H1 (cell line): Measurements from ENCODE around the gene TLL2. TPM values are rescaled to one million over a fixed set of nuclear protein-coding genes. Genes with fewer than 3 reads are reported as not detected.

Experiments
- CTCF ChIA-PET: fragments of 300-600 bp; sonication (Branson Sonifier 250); formaldehyde crosslinking; loops from one replicate; lab custom pipeline; 2021; ENCODE audit not compliant: partially characterized antibody; lab: Charles Lee
- POLR2A ChIA-PET: fragments of 300-600 bp; sonication (Branson Sonifier 250); formaldehyde crosslinking; loops from one replicate; lab custom pipeline; 2021; ENCODE audit warnings: inconsistent platforms; ENCODE audit not compliant: partially characterized antibody; lab: Charles Lee
- DNase-seq, 2 experiments: peaks; one replicate each; pipeline versions ENCODE4 v3.0.0 to v3.0.0-alpha.2; 2010 to 2022; ENCODE audit warnings: low spot score in 2 of 2, low read depth in 1 of 2, mixed read lengths in 1 of 2
- FAIRE-seq: peaks from 2 replicates; lab custom pipeline; 2011; peaks lifted over from hg19 to GRCh38; lab: Jason Lieb, UNC
- H2AFZ ChIP-seq: 2 replicates; pipeline ENCODE4 v1.8.1; 2012; ENCODE audit warnings: low read length, inconsistent platforms
- H2AK5ac ChIP-seq: 2 replicates; pipeline ENCODE4 v1.6.1; 2013; ENCODE audit warnings: low read depth, low read length
- H2BK120ac ChIP-seq: replicated peaks from 2 replicates; pipeline ENCODE3; 2013; ENCODE audit warnings: low read depth, low read length, inconsistent platforms
- H2BK12ac ChIP-seq: 2 replicates; pipeline ENCODE4 v1.6.1; 2013; ENCODE audit warnings: low read depth, low read length
- H2BK15ac ChIP-seq: 2 replicates; pipeline ENCODE4 v1.6.1; 2013; ENCODE audit warnings: low read length
- H2BK20ac ChIP-seq: 2 replicates; pipeline ENCODE4 v1.6.1; 2013; ENCODE audit warnings: low read length
- H2BK5ac ChIP-seq: 2 replicates; pipeline ENCODE4 v1.6.1; 2013; ENCODE audit warnings: low read depth, low read length
- H3K14ac ChIP-seq: 2 replicates; pipeline ENCODE4 v1.6.1; 2013; ENCODE audit warnings: inconsistent platforms; ENCODE audit not compliant: insufficient read length
- H3K18ac ChIP-seq: 2 replicates; pipeline ENCODE4 v1.6.1; 2013; ENCODE audit warnings: low read length; ENCODE audit errors: extremely low read depth
- H3K23ac ChIP-seq: 2 replicates; pipeline ENCODE4 v1.6.1; 2013; ENCODE audit warnings: inconsistent platforms; ENCODE audit not compliant: insufficient read length
- H3K23me2 ChIP-seq: 2 replicates; pipeline ENCODE4 v1.6.1; 2013; ENCODE audit warnings: low read depth, low read length
- H3K27ac ChIP-seq: 2 replicates; pipeline ENCODE4 v1.6.1; 2011; ENCODE audit warnings: low read depth, low read length, inconsistent platforms
- H3K27me3 ChIP-seq, 4 experiments: replicated peaks in 1 of 4; 1 replicate in 1 of 4; 2 replicates in 3 of 4; pipeline versions ENCODE4 v1.6.1 to v1.8.1; 2011 to 2013; ENCODE audit warnings: low read length in 3 of 4, mild to moderate bottlenecking in 3 of 4, inconsistent platforms in 2 of 4, mixed read lengths in 2 of 4, moderate library complexity in 1 of 4; ENCODE audit not compliant: control insufficient read depth in 3 of 4, insufficient read depth in 3 of 4; ENCODE audit errors: extremely low read depth in 1 of 4
- H3K36me3 ChIP-seq, 4 experiments: 2 replicates each; pipeline versions ENCODE4 v1.6.1 to v1.8.1; 2011 to 2013; ENCODE audit warnings: mild to moderate bottlenecking in 4 of 4, low read length in 3 of 4, moderate library complexity in 2 of 4, control low read depth in 1 of 4, inconsistent platforms in 1 of 4; ENCODE audit not compliant: insufficient read depth in 4 of 4, control insufficient read depth in 2 of 4
- H3K4ac ChIP-seq: replicated peaks from 2 replicates; pipeline ENCODE3; 2013; ENCODE audit warnings: low read length, low read depth, mixed read lengths, inconsistent platforms; ENCODE audit not compliant: insufficient read length
- H3K4me1 ChIP-seq, 4 experiments: replicated peaks in 1 of 4; 1 replicate in 1 of 4; 2 replicates in 3 of 4; pipeline versions ENCODE4 v1.6.1 to v1.8.1; 2011 to 2013; ENCODE audit warnings: low read length in 3 of 4, inconsistent platforms in 2 of 4, mixed read lengths in 1 of 4; ENCODE audit not compliant: insufficient read depth in 4 of 4, control insufficient read depth in 3 of 4
- H3K4me2 ChIP-seq, 2 experiments: 2 replicates each; pipeline versions ENCODE4 v1.6.1 to v1.8.1; 2011 to 2013; ENCODE audit warnings: low read depth in 2 of 2, low read length in 2 of 2, control low read depth in 1 of 2, inconsistent platforms in 1 of 2, mild to moderate bottlenecking in 1 of 2; ENCODE audit not compliant: insufficient read depth in 1 of 2
- H3K4me3 ChIP-seq, 4 experiments: fragments of 200-600, 300-600 bp in 1 of 4; sonication (generic), shearing (Covaris generic), sonication (Bioruptor Twin) in 1 of 4; 2 replicates each; pipeline versions ENCODE4 v1.5.1 to v1.8.1; 2011 to 2016; ENCODE audit warnings: low read length in 4 of 4, low read depth in 3 of 4, control low read depth in 2 of 4, inconsistent platforms in 2 of 4, mild to moderate bottlenecking in 2 of 4, mixed read lengths in 1 of 4, moderate library complexity in 1 of 4; ENCODE audit not compliant: insufficient read depth in 2 of 4; ENCODE audit errors: extremely low read depth in 1 of 4
- H3K56ac ChIP-seq: replicated peaks from 2 replicates; pipeline ENCODE3; 2013; ENCODE audit warnings: low read depth, mild to moderate bottlenecking, mixed read lengths, low read length, inconsistent platforms; ENCODE audit not compliant: insufficient read length
- H3K79me1 ChIP-seq: 2 replicates; pipeline ENCODE4 v1.6.1; 2013; ENCODE audit warnings: low read depth, low read length, control low read depth
- H3K79me2 ChIP-seq, 2 experiments: 2 replicates each; pipeline versions ENCODE4 v1.6.1 to v1.8.1; 2012 to 2013; ENCODE audit warnings: low read length in 2 of 2, mild to moderate bottlenecking in 2 of 2, inconsistent platforms in 1 of 2; ENCODE audit not compliant: insufficient read depth in 2 of 2, control insufficient read depth in 1 of 2
- H3K9ac ChIP-seq, 4 experiments: replicated peaks in 1 of 4; 1 replicate in 1 of 4; 2 replicates in 3 of 4; pipeline versions ENCODE4 v1.6.1 to v1.8.1; 2011 to 2013; ENCODE audit warnings: low read depth in 3 of 4, low read length in 3 of 4, control low read depth in 2 of 4, mild to moderate bottlenecking in 2 of 4, moderate library complexity in 2 of 4, inconsistent platforms in 1 of 4; ENCODE audit errors: extremely low read depth in 1 of 4
- H3K9me3 ChIP-seq, 2 experiments: 2 replicates each; pipeline versions ENCODE4 v1.6.1 to v1.8.1; 2012 to 2013; ENCODE audit warnings: mild to moderate bottlenecking in 2 of 2, moderate library complexity in 2 of 2, control low read depth in 1 of 2, inconsistent platforms in 1 of 2, low read depth in 1 of 2, low read length in 1 of 2, mixed read lengths in 1 of 2; ENCODE audit not compliant: insufficient read depth in 2 of 2
- H4K20me1 ChIP-seq, 2 experiments: replicated peaks in 1 of 2; 2 replicates each; pipeline versions ENCODE3 to v1.8.1; 2011 to 2013; ENCODE audit warnings: inconsistent platforms in 2 of 2, low read length in 2 of 2, mild to moderate bottlenecking in 1 of 2; ENCODE audit not compliant: insufficient read depth in 2 of 2, control insufficient read depth in 1 of 2
- H4K5ac ChIP-seq: 2 replicates; pipeline ENCODE4 v1.6.1; 2013; ENCODE audit warnings: low read length, low read depth, mixed read lengths, inconsistent platforms; ENCODE audit not compliant: insufficient read length
- H4K8ac ChIP-seq: 2 replicates; pipeline ENCODE4 v1.8.0; 2013; ENCODE audit warnings: mild to moderate bottlenecking, moderate library complexity, low read length, inconsistent platforms; ENCODE audit not compliant: insufficient read depth; ENCODE audit errors: extremely low read depth
- H4K91ac ChIP-seq: replicated peaks from 2 replicates; pipeline ENCODE3; 2013; ENCODE audit warnings: low read length, mixed read lengths, inconsistent platforms; ENCODE audit not compliant: insufficient read length
- BRCA1 ChIP-seq: IDR thresholded peaks from 2 replicates; pipeline ENCODE4 v1.6.1; 2012; ENCODE audit warnings: low read depth, low read length, improper control_type of control experiment
- CBX8 ChIP-seq: fragments of 300-800, 300-1000 bp; sonication (generic); IDR thresholded peaks from 2 replicates; pipeline ENCODE4 v1.7.1; 2016; ENCODE audit warnings: low read depth, low read length, borderline replicate concordance
- GABPA ChIP-seq: IDR thresholded peaks from 2 replicates; pipeline ENCODE4 v1.6.1; 2011; ENCODE audit warnings: mild to moderate bottlenecking, low read length, moderate library complexity, borderline replicate concordance; ENCODE audit not compliant: insufficient read depth
- RBBP5 ChIP-seq: IDR thresholded peaks from 2 replicates; pipeline ENCODE4 v1.7.1; 2012; ENCODE audit warnings: low read depth, mild to moderate bottlenecking, inconsistent platforms, low read length, moderate library complexity, borderline replicate concordance
- SP4 ChIP-seq: IDR thresholded peaks from 2 replicates; pipeline ENCODE4 v1.6.1; 2012; ENCODE audit warnings: low read length, inconsistent platforms
- SUZ12 ChIP-seq: fragments of 200-600 bp; sonication (generic); IDR thresholded peaks from 2 replicates; pipeline ENCODE4 v1.6.1; 2012; ENCODE audit warnings: mild to moderate bottlenecking, inconsistent platforms, low read length, moderate library complexity, mixed read lengths
- TAF1 ChIP-seq: IDR thresholded peaks from 2 replicates; pipeline ENCODE4 v1.6.1; 2011; ENCODE audit warnings: mild to moderate bottlenecking, low read depth, low read length
- WGBS, 2 experiments: shearing (Covaris generic) in 1 of 2; methylation state at CpG; one replicate each; pipeline versions ENCODE4 v1.1.6 to v1.1.7; 2013 to 2015; ENCODE audit warnings: low lambda C conversion rate in 2 of 2, mixed read lengths in 2 of 2, inconsistent platforms in 1 of 2, low coverage in 1 of 2, missing lambda C conversion rate in 1 of 2; ENCODE audit not compliant: insufficient replicate concordance in 2 of 2, insufficient coverage in 1 of 2, insufficient read length in 1 of 2; ENCODE audit errors: extremely low coverage in 1 of 2, missing lambda C conversion rate in 1 of 2; 5-methylcytosine and 5-hydroxymethylcytosine counted together
- polyA plus RNA-seq, 7 experiments: library from polyadenylated mRNA; depleted of rRNA in 3 of 7; stranded (reverse) in 5 of 7; unstranded in 2 of 7; fragments of >200 nt in 5 of 7; fragments of 200-250 nt in 2 of 7; gene quantifications; 1 replicate in 5 of 7; 2 replicates in 1 of 7; 4 replicates in 1 of 7; pipeline versions ENCODE4 v1.2.1 to v1.2.3, GENCODE V29; 2011 to 2013; ENCODE audit warnings: missing spikeins in 2 of 7, mixed read lengths in 2 of 7
- total RNA-seq: library from RNA; stranded (reverse); fragmentation: NEBNext Ultra II Directional; extraction: Animal tissue kit (Norgen Biotek cat#: 25700); gene quantifications from 2 replicates; pipeline ENCODE4 v1.2.1, GENCODE V29; 2021

Gene TLL2
- total and polyA plus RNA-seq, 2 of the 8 experiments (the other 6 are each of a cell fraction or from before 2014, with no cell fraction given): 2.4 to 3.2 TPM

GRCh38 chr10:96560966-96561887, 47.5 kb upstream of the TLL2 start:
- Histone ChIP-seq H3K14ac (no peak overlapping the region), H2BK5ac (no peak overlapping the region), H4K91ac (no peak overlapping the region), H3K23me2 (peaks cover 3% of the 10 kb centered on the region; the same call in 1 of the 2 replicates), H3K79me2 (peaks cover 0 to 15% of the 10 kb centered on the region in 2 experiments; a peak in 2 of 4 replicates), H3K36me3 (peaks cover 0 to 32% (median 11%) of the 10 kb centered on the region in 4 experiments; a peak in 7 of 8 replicates), H3K79me1 (no peaks in the 10 kb centered on the region), H3K4me1 (no peaks in the 10 kb centered on the region), H3K4me2 (no peak overlapping the region), H3K27ac (no peak overlapping the region), H3K9me3 (no peaks in the 10 kb centered on the region), H3K56ac (no peak overlapping the region), H2BK20ac (no peak overlapping the region), H2AK5ac (no peak overlapping the region), H3K4me3 (no peak overlapping the region), H4K20me1 (peaks cover 1 to 2% of the 10 kb centered on the region in 2 experiments), H2BK12ac (no peak overlapping the region), H2BK15ac (no peak overlapping the region), H2BK120ac (no peak overlapping the region), H3K9ac (no peak overlapping the region), H2AFZ (no peak overlapping the region), H3K4ac (no peak overlapping the region), H3K23ac (no peak overlapping the region), H4K8ac (no peak overlapping the region), H3K18ac (no peak overlapping the region), H3K27me3 (no peaks in the 10 kb centered on the region), H4K5ac (no peak overlapping the region)
- ChIA-PET CTCF (interaction anchor here (0.5 to 3.6 kb wide), 5 partner anchors 10 to 649 kb away, joined by 3 to 13 read pairs (median 3); no protein-coding TSS in a partner anchor), POLR2A (interaction anchor here (0.6 to 0.7 kb wide), 2 partner anchors 391 to 503 kb away, joined by 3 read pairs; no protein-coding TSS in a partner anchor)
- WGBS, 2 experiments: 90% methylated on average over 3 of the region's 3 CpGs; no CpG with 5 or more reads in 1 of the 2 experiments
- no peak for FAIRE-seq
- no peak for DNase-seq
- TF ChIP-seq CBX8 (no peak), RBBP5 (no peak), SUZ12 (no peak), GABPA (no peak), BRCA1 (no peak), SP4 (no peak), TAF1 (no peak)
